ENCODE data around the gene CR1L. TPM values are rescaled to one million over a fixed set of nuclear protein-coding genes. Genes with fewer than 3 reads are reported as not detected.

CR1L gene
- total and polyA plus RNA-seq, 9 of the 15 experiments (the other 6 are each of a cell fraction or from before 2014, with no cell fraction given): 10.1 to 74.8 (median 34.3) TPM

DNA sequence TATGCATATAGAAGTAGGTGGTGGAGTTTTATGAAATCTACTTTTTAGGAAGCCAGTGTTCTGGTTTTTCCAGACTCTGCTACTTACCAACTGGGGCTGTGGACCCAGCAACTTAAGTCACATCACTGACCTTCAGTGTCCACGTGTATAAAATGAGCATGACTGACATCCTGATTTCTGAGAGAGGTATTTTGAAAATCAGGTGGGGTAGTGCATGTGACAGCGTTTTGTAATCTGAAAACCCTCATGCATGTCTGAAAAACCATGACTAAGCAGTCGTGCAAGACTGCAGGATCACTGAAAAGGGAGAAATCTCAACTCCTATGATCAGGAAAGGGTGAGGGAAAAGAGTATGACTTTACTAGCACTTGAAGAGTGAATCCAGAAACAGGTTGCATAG, 26.1 kb downstream of the CR1L start (continued):
- TF ChIP-seq, protein P1, sequence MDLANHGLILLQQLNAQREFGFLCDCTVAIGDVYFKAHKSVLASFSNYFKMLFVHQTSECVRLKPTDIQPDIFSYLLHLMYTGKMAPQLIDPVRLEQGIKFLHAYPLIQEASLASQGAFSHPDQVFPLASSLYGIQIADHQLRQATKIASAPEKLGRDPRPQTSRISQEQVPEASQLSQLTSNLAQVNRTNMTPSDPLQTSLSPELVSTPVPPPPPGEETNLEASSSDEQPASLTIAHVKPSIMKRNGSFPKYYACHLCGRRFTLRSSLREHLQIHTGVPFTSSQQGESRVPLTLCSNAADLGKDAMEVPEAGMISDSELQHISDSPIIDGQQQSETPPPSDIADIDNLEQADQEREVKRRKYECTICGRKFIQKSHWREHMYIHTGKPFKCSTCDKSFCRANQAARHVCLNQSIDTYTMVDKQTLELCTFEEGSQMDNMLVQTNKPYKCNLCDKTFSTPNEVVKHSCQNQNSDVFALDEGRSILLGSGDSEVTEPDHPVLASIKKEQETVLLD (IDR thresholded peaks at IDR 0.05): no peak
- TF ChIP-seq MYBL2 (IDR thresholded peaks at IDR 0.05; ENCODE audit: low read depth) (peak; percentile 32; the same call in 1 of the 2 replicates), MYBL2 (CRISPR knock-in tag; IDR thresholded peaks at IDR 0.05; ENCODE audit: borderline replicate concordance) (no peak), NRF1 (conservative IDR thresholded peaks at IDR 0.05 in 1 of 2, IDR thresholded peaks at IDR 0.05 in 1 of 2) (no peak), FOSL1 (tag; conservative IDR thresholded peaks at IDR 0.05) (no peak), NR3C1 (CRISPR knock-in tag; IDR thresholded peaks at IDR 0.05) (no peak), FOXK2 (conservative IDR thresholded peaks at IDR 0.05 in 1 of 2, IDR thresholded peaks at IDR 0.05 in 1 of 2; ENCODE audit: low read depth in 2 of 2) (peak in 1 of 2 experiments; percentile 31; a peak in 1 of 4 replicates), EHMT2 (IDR thresholded peaks at IDR 0.05) (no peak), TEAD4 (IDR thresholded peaks at IDR 0.05; ENCODE audit: low read length) (peak; percentile 59; the same call in 1 of the 2 replicates), TEAD4 (CRISPR knock-in tag; IDR thresholded peaks at IDR 0.05; ENCODE audit: borderline replicate concordance) (no peak), NCOA6 (IDR thresholded peaks at IDR 0.05) (no peak), ATF7 (IDR thresholded peaks at IDR 0.05) (no peak), HMG20A (CRISPR knock-in tag; conservative IDR thresholded peaks at IDR 0.05) (no peak), STAT5A (IDR thresholded peaks at IDR 0.05; ENCODE audit: borderline replicate concordance, low read length) (no peak), U2AF1 (optimal IDR thresholded peaks at IDR 0.05; ENCODE audit: low read depth, low read length) (no peak)
- TF ChIP-seq, protein P2, sequence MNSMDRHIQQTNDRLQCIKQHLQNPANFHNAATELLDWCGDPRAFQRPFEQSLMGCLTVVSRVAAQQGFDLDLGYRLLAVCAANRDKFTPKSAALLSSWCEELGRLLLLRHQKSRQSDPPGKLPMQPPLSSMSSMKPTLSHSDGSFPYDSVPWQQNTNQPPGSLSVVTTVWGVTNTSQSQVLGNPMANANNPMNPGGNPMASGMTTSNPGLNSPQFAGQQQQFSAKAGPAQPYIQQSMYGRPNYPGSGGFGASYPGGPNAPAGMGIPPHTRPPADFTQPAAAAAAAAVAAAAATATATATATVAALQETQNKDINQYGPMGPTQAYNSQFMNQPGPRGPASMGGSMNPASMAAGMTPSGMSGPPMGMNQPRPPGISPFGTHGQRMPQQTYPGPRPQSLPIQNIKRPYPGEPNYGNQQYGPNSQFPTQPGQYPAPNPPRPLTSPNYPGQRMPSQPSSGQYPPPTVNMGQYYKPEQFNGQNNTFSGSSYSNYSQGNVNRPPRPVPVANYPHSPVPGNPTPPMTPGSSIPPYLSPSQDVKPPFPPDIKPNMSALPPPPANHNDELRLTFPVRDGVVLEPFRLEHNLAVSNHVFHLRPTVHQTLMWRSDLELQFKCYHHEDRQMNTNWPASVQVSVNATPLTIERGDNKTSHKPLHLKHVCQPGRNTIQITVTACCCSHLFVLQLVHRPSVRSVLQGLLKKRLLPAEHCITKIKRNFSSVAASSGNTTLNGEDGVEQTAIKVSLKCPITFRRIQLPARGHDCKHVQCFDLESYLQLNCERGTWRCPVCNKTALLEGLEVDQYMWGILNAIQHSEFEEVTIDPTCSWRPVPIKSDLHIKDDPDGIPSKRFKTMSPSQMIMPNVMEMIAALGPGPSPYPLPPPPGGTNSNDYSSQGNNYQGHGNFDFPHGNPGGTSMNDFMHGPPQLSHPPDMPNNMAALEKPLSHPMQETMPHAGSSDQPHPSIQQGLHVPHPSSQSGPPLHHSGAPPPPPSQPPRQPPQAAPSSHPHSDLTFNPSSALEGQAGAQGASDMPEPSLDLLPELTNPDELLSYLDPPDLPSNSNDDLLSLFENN (IDR thresholded peaks at IDR 0.05; ENCODE audit: low read depth in 2 of 2, low read length in 2 of 2): no peak
- TF ChIP-seq, protein P3, sequence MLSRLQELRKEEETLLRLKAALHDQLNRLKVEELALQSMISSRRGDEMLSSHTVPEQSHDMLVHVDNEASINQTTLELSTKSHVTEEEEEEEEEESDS (CRISPR knock-in tag; IDR thresholded peaks at IDR 0.05): no peak
- TF ChIP-seq, protein P4, sequence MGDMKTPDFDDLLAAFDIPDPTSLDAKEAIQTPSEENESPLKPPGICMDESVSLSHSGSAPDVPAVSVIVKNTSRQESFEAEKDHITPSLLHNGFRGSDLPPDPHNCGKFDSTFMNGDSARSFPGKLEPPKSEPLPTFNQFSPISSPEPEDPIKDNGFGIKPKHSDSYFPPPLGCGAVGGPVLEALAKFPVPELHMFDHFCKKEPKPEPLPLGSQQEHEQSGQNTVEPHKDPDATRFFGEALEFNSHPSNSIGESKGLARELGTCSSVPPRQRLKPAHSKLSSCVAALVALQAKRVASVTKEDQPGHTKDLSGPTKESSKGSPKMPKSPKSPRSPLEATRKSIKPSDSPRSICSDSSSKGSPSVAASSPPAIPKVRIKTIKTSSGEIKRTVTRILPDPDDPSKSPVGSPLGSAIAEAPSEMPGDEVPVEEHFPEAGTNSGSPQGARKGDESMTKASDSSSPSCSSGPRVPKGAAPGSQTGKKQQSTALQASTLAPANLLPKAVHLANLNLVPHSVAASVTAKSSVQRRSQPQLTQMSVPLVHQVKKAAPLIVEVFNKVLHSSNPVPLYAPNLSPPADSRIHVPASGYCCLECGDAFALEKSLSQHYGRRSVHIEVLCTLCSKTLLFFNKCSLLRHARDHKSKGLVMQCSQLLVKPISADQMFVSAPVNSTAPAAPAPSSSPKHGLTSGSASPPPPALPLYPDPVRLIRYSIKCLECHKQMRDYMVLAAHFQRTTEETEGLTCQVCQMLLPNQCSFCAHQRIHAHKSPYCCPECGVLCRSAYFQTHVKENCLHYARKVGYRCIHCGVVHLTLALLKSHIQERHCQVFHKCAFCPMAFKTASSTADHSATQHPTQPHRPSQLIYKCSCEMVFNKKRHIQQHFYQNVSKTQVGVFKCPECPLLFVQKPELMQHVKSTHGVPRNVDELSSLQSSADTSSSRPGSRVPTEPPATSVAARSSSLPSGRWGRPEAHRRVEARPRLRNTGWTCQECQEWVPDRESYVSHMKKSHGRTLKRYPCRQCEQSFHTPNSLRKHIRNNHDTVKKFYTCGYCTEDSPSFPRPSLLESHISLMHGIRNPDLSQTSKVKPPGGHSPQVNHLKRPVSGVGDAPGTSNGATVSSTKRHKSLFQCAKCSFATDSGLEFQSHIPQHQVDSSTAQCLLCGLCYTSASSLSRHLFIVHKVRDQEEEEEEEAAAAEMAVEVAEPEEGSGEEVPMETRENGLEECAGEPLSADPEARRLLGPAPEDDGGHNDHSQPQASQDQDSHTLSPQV (IDR thresholded peaks at IDR 0.05): peak; percentile 35; the same call in 1 of the 2 replicates

Data from K562 (cell line).